ENCODE measurements around the gene SPATA31D4. TPM values are rescaled to one million over a fixed set of nuclear protein-coding genes. Genes with fewer than 3 reads are reported as not detected.

The SPATA31D4 gene
- total and polyA plus RNA-seq, 10 of the 15 experiments (the other 5 are each of a cell fraction or from before 2014, with no cell fraction given) = not detected

- TF ChIP-seq KAT2A (conservative IDR thresholded peaks at IDR 0.05; ENCODE audit: control insufficient read depth, low read depth, low read length) (no peak), JUNB (IDR thresholded peaks at IDR 0.05) (no peak), HDAC2 (IDR thresholded peaks at IDR 0.05) (no peak), KLF5 (IDR thresholded peaks at IDR 0.05; ENCODE audit: partially characterized antibody) (no peak), KDM1A (IDR thresholded peaks at IDR 0.05; ENCODE audit: borderline replicate concordance) (no peak), SREBF2 (IDR thresholded peaks at IDR 0.05; ENCODE audit: low read length) (no peak), SP1 (IDR thresholded peaks at IDR 0.05; ENCODE audit: low read depth, low read length) (no peak), RELA (IDR thresholded peaks at IDR 0.05; ENCODE audit: borderline replicate concordance, partially characterized antibody) (no peak), HCFC1 (IDR thresholded peaks at IDR 0.05; ENCODE audit: low read length) (no peak), CTCF (IDR thresholded peaks at IDR 0.05 in 2 of 3, conservative IDR thresholded peaks at IDR 0.05 in 1 of 3; ENCODE audit: control insufficient read depth in 2 of 3, extremely low read depth in 1 of 3, insufficient read depth in 1 of 3, low read depth in 3 of 3, low read length in 3 of 3) (no peak)
Observed at GRCh38 chr9:81906671-81907070, 21.6 kb upstream of the SPATA31D4 start (continued).

GRCh38 chr9:81912135-81912534 lies 16.1 kb upstream of the SPATA31D4 start:
- Histone ChIP-seq H4K20me1 (ENCODE audit: control insufficient read depth, insufficient read depth) (no peaks in the 10 kb centered on the region), H3K9ac (ENCODE audit: control insufficient read depth, insufficient read depth, low read length) (no peak overlapping the region), H3K4me3 (no peak overlapping the region), H3K36me3 (ENCODE audit: control insufficient read depth in 2 of 2, insufficient read depth in 2 of 2, low read length in 1 of 2) (no peaks in the 10 kb centered on the region), H2AFZ (ENCODE audit: control insufficient read depth, low read depth, low read length) (no peak overlapping the region), H3K4me2 (ENCODE audit: control insufficient read depth, insufficient read depth) (no peak overlapping the region), H3K4me1 (ENCODE audit: control insufficient read depth, insufficient read depth, low read length) (no peaks in the 10 kb centered on the region), H3K79me2 (ENCODE audit: control insufficient read depth, insufficient read depth, low read length) (no peaks in the 10 kb centered on the region), H3K27me3 (replicated peaks in 1 of 2; ENCODE audit: control insufficient read depth in 2 of 2, insufficient read depth in 2 of 2, low read length in 1 of 2) (no peaks in the 10 kb centered on the region), H3K9me3 (replicated peaks; ENCODE audit: control insufficient read depth, insufficient read depth, low read length) (no peaks in the 10 kb centered on the region), H3K27ac (ENCODE audit: control insufficient read depth, insufficient read depth) (no peak overlapping the region)
- ATAC-seq (no peak), FAIRE-seq (no peak), DNase-seq (ENCODE audit: low read depth, low spot score) (no peak)
- no peak for TF ChIP-seq PAX8 (IDR thresholded peaks at IDR 0.05)
- no peak for TF ChIP-seq NFYA (IDR thresholded peaks at IDR 0.05; ENCODE audit: borderline replicate concordance, low read depth, low read length)
- no peak for TF ChIP-seq CTCF (IDR thresholded peaks at IDR 0.05 in 2 of 3, conservative IDR thresholded peaks at IDR 0.05 in 1 of 3; ENCODE audit: control insufficient read depth in 2 of 3, extremely low read depth in 1 of 3, insufficient read depth in 1 of 3, low read depth in 3 of 3, low read length in 3 of 3)
- TF ChIP-seq ATF3 (IDR thresholded peaks at IDR 0.05; ENCODE audit: borderline replicate concordance, extremely low read depth, low read depth, low read length) = no peak
- no peak for TF ChIP-seq USF1 (IDR thresholded peaks at IDR 0.05; ENCODE audit: borderline replicate concordance, extremely low read length, insufficient read depth, low read depth, low read length)
- TF ChIP-seq KLF5 (IDR thresholded peaks at IDR 0.05; ENCODE audit: partially characterized antibody) = no peak
- no peak for TF ChIP-seq IRF5 (IDR thresholded peaks at IDR 0.05; ENCODE audit: borderline replicate concordance)
- no peak for TF ChIP-seq ZBED1 (IDR thresholded peaks at IDR 0.05; ENCODE audit: borderline replicate concordance)
- TF ChIP-seq FOXM1 (IDR thresholded peaks at IDR 0.05; ENCODE audit: low read depth, low read length) = no peak
- POLR2A ChIA-PET = no interaction called here
- 44% methylated on average over 6 of the region's 6 CpGs for WGBS (ENCODE audit: insufficient coverage, insufficient replicate concordance, low lambda C conversion rate, missing lambda C conversion rate)
- SMC1A ChIA-PET (ENCODE audit: uncharacterized antibody, unreplicated experiment) = no interaction called here
- no TSS peak for BruUV-seq (replicated peaks)
- in situ Hi-C loops (cut with MboI) = no loop called here
- RAD21 ChIA-PET (ENCODE audit: unreplicated experiment) = no interaction called here
- intact Hi-C loops (cut with micrococcal nuclease; ENCODE audit: unreplicated experiment) = no loop called here
- CTCF ChIA-PET = no interaction called here
